HCT116 (cell line): ENCODE results near the gene SFTPB.

ENCODE experiments used
- CTCF ChIP-seq, 3 experiments: fragments of 200-600 bp in 1 of 3; sonication (generic) in 1 of 3; IDR thresholded peaks in 2 of 3; conservative IDR thresholded peaks in 1 of 3; 2 replicates each; pipeline ENCODE4 v1.5.1; 2012 to 2017; ENCODE audit warnings: low read depth in 2 of 3, low read length in 2 of 3, antibody characterized with exemption in 1 of 3, borderline replicate concordance in 1 of 3, control low read depth in 1 of 3, mild to moderate bottlenecking in 1 of 3, mixed read lengths in 1 of 3, mixed run types in 1 of 3, moderate library complexity in 1 of 3; ENCODE audit not compliant: insufficient read depth in 1 of 3
- EGR1 ChIP-seq: IDR thresholded peaks from 2 replicates; pipeline ENCODE4 v1.6.1; 2012; ENCODE audit warnings: low read depth
- ELF1 ChIP-seq: IDR thresholded peaks from 2 replicates; pipeline ENCODE4 v1.6.1; 2012; ENCODE audit warnings: low read depth, borderline replicate concordance
- EZH2 ChIP-seq: fragments of 200-600 bp; sonication (generic); IDR thresholded peaks from 2 replicates; pipeline ENCODE4 v1.6.1; 2017; ENCODE audit warnings: antibody characterized with exemption, mixed run types
- EZH2phosphoT487 ChIP-seq: fragments of 200-600 bp; IDR thresholded peaks from 2 replicates; pipeline ENCODE4 v1.6.1; 2018; ENCODE audit warnings: antibody characterized with exemption, borderline replicate concordance
- JUND ChIP-seq: IDR thresholded peaks from 2 replicates; pipeline ENCODE4 v1.6.1; 2012
- POLR2A ChIP-seq: IDR thresholded peaks from 2 replicates; pipeline ENCODE4 v1.7.0; 2011; ENCODE audit warnings: borderline replicate concordance; ENCODE audit not compliant: insufficient read depth, insufficient read length; ENCODE audit errors: extremely low read depth
- POLR2AphosphoS5 ChIP-seq: IDR thresholded peaks from 2 replicates; pipeline ENCODE4 v1.6.1; 2011; ENCODE audit warnings: mild to moderate bottlenecking, low read depth, low read length, moderate library complexity
- RAD21 ChIP-seq: IDR thresholded peaks from 2 replicates; pipeline ENCODE4 v1.6.1; 2012; ENCODE audit warnings: low read depth, mild to moderate bottlenecking
- REST ChIP-seq: IDR thresholded peaks from 2 replicates; pipeline ENCODE4 v1.6.1; 2012; ENCODE audit warnings: low read depth
- ZBTB33 ChIP-seq: IDR thresholded peaks from 2 replicates; pipeline ENCODE4 v1.6.1; 2011; ENCODE audit warnings: mild to moderate bottlenecking, low read length, moderate library complexity; ENCODE audit not compliant: insufficient replicate concordance; ENCODE audit errors: extremely low read depth
- ZFX ChIP-seq: fragments of 450-650 bp; IDR thresholded peaks from 2 replicates; pipeline ENCODE4 v1.6.1; 2017
- ZNF274 ChIP-seq: fragments of 200-500 bp; sonication (Bioruptor generic); IDR thresholded peaks from 2 replicates; pipeline ENCODE4 v1.6.1; 2014; ENCODE audit warnings: mild to moderate bottlenecking, low read depth, low read length, inconsistent platforms

- TF ChIP-seq POLR2A (no peak), CTCF (IDR thresholded peaks at IDR 0.05 in 2 of 3, conservative IDR thresholded peaks at IDR 0.05 in 1 of 3; ENCODE audit: borderline replicate concordance in 1 of 3, insufficient read depth in 1 of 3, low read depth in 2 of 3, low read length in 2 of 3) (no peak), JUND (no peak), EZH2 (no peak), REST (no peak), EGR1 (no peak), POLR2AphosphoS5 (no peak), ZFX (no peak), ZNF274 (no peak), ZBTB33 (no peak), EZH2phosphoT487 (no peak), ELF1 (no peak), RAD21 (no peak)
These were observed 14.0 kb downstream of the SFTPB start for GRCh38 chr2:85653996-85654395.
